Choroid plexus epithelial cell (primary cell): Measurements from ENCODE around the gene CNNM4.

Experiments used
- DNase-seq: peaks from one replicate; pipeline ENCODE4 v3.0.0-alpha.2; 2010; ENCODE audit warnings: low read depth
- H3K4me3 ChIP-seq: 2 replicates; pipeline ENCODE4 v1.5.1; 2011; ENCODE audit warnings: low read depth, mild to moderate bottlenecking, control low read depth, low read length, moderate library complexity
- CTCF ChIP-seq: conservative IDR thresholded peaks from 2 replicates; pipeline ENCODE4 v1.5.1; 2011; ENCODE audit warnings: low read depth, mild to moderate bottlenecking, control low read depth, inconsistent platforms, low read length, moderate library complexity

CNNM4 gene

GRCh38 chr2:96821113-96821675 is 60.5 kb downstream of the CNNM4 start:
- no peak for TF ChIP-seq CTCF
- DNase-seq: no peak
- H3K4me3 ChIP-seq: no peak overlapping the region

- TF ChIP-seq CTCF: no peak
- DNase-seq: no peak
- no peak overlapping the region for H3K4me3 ChIP-seq
Observed at GRCh38 chr2:96822786-96823185, 62.1 kb downstream of the CNNM4 start.

GRCh38 chr2:96823198-96823597 is 62.5 kb downstream of the CNNM4 start:
- no peak for TF ChIP-seq CTCF
- H3K4me3 ChIP-seq: no peak overlapping the region
- DNase-seq: no peak

GRCh38 chr2:96824079-96824870 is 63.6 kb downstream of the CNNM4 start:
- DNase-seq: peak; percentile 80
- TF ChIP-seq CTCF: no peak
- no peak overlapping the region for H3K4me3 ChIP-seq

GRCh38 chr2:96825057-96825456 is 64.4 kb downstream of the CNNM4 start:
- TF ChIP-seq CTCF: no peak
- no peak overlapping the region for H3K4me3 ChIP-seq
- no peak for DNase-seq

- no peak for DNase-seq
- no peak for TF ChIP-seq CTCF
- H3K4me3 ChIP-seq: no peak overlapping the region
Observed at GRCh38 chr2:96826546-96827278, 66.0 kb downstream of the CNNM4 start.
